HCT116 (cell line): Measurements from ENCODE around the gene WNK4.

Experiments used
- CEBPB ChIP-seq: IDR thresholded peaks from 2 replicates; pipeline ENCODE4 v1.6.1; 2012; ENCODE audit warnings: low read depth
- EGR1 ChIP-seq: IDR thresholded peaks from 2 replicates; pipeline ENCODE4 v1.6.1; 2012; ENCODE audit warnings: low read depth
- EZH2 ChIP-seq: fragments of 200-600 bp; sonication (generic); IDR thresholded peaks from 2 replicates; pipeline ENCODE4 v1.6.1; 2017; ENCODE audit warnings: antibody characterized with exemption, mixed run types
- FOSL1 ChIP-seq: IDR thresholded peaks from 2 replicates; pipeline ENCODE4 v1.6.1; 2012; ENCODE audit warnings: low read depth
- POLR2A ChIP-seq: IDR thresholded peaks from 2 replicates; pipeline ENCODE4 v1.7.0; 2011; ENCODE audit warnings: borderline replicate concordance; ENCODE audit not compliant: insufficient read depth, insufficient read length; ENCODE audit errors: extremely low read depth
- POLR2AphosphoS5 ChIP-seq: IDR thresholded peaks from 2 replicates; pipeline ENCODE4 v1.6.1; 2011; ENCODE audit warnings: mild to moderate bottlenecking, low read depth, low read length, moderate library complexity
- SIN3A ChIP-seq: IDR thresholded peaks from 2 replicates; pipeline ENCODE4 v1.6.1; 2012; ENCODE audit warnings: low read depth
- SP1 ChIP-seq: IDR thresholded peaks from 2 replicates; pipeline ENCODE4 v1.6.1; 2012; ENCODE audit warnings: low read depth
- TCF7L2 ChIP-seq: IDR thresholded peaks from 2 replicates; pipeline ENCODE4 v1.7.0; 2011; ENCODE audit warnings: borderline replicate concordance, inconsistent platforms; ENCODE audit not compliant: insufficient read depth, insufficient read length; ENCODE audit errors: extremely low read depth
- YY1 ChIP-seq: IDR thresholded peaks from 2 replicates; pipeline ENCODE4 v1.6.1; 2011; ENCODE audit warnings: low read length, low read depth, moderate library complexity, mild to moderate bottlenecking; ENCODE audit not compliant: insufficient replicate concordance; ENCODE audit errors: extremely low read depth
- TF ChIP-seq, protein P1 (sequence below), 3 experiments: fragments of 200-600 bp in 1 of 3; sonication (generic) in 1 of 3; IDR thresholded peaks in 2 of 3; conservative IDR thresholded peaks in 1 of 3; 2 replicates each; pipeline ENCODE4 v1.5.1; 2012 to 2017; ENCODE audit warnings: low read depth in 2 of 3, low read length in 2 of 3, antibody characterized with exemption in 1 of 3, borderline replicate concordance in 1 of 3, control low read depth in 1 of 3, mild to moderate bottlenecking in 1 of 3, mixed read lengths in 1 of 3, mixed run types in 1 of 3, moderate library complexity in 1 of 3; ENCODE audit not compliant: insufficient read depth in 1 of 3
- TF ChIP-seq, protein P2 (sequence below): IDR thresholded peaks from 2 replicates; pipeline ENCODE4 v1.6.1; 2012
- TF ChIP-seq, protein P3 (sequence below): IDR thresholded peaks from 2 replicates; pipeline ENCODE4 v1.6.1; 2012; ENCODE audit warnings: low read depth

DNA sequence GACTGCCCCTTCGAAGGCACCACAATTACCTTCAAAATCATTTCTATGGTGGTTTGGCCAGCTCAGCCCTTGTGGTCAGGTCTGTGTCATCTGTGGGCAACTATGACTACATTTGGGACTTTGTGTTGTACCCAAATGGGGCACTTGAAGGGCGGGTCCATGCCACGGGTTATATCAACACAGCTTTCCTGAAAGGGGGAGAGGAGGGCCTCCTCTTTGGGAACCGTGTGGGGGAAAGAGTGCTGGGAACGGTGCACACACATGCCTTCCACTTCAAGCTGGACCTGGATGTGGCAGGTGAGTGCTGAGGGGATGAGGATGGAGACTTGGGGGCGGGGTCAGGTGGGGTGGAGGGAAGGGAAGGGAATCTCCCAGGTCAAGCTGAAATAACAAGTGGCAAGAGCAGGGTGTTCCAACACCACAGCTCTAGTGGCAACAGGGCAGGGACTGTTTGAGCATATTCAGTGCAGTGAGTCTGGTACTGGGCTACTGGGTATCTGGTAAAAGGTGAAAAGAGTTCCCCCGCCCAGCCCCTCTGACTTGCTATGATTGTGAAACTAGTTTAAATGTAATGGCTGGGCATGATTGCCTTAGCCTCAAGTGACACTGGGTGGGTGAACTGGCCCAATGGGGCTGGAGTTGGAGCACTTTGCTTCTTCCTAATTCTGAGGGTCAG, 65.6 kb downstream of the WNK4 start:
- TF ChIP-seq EZH2 (no peak), CEBPB (no peak), POLR2A (no peak), EGR1 (no peak), POLR2AphosphoS5 (no peak), FOSL1 (no peak), SIN3A (no peak), TCF7L2 (no peak), YY1 (no peak), SP1 (no peak)
- TF ChIP-seq, protein P1, sequence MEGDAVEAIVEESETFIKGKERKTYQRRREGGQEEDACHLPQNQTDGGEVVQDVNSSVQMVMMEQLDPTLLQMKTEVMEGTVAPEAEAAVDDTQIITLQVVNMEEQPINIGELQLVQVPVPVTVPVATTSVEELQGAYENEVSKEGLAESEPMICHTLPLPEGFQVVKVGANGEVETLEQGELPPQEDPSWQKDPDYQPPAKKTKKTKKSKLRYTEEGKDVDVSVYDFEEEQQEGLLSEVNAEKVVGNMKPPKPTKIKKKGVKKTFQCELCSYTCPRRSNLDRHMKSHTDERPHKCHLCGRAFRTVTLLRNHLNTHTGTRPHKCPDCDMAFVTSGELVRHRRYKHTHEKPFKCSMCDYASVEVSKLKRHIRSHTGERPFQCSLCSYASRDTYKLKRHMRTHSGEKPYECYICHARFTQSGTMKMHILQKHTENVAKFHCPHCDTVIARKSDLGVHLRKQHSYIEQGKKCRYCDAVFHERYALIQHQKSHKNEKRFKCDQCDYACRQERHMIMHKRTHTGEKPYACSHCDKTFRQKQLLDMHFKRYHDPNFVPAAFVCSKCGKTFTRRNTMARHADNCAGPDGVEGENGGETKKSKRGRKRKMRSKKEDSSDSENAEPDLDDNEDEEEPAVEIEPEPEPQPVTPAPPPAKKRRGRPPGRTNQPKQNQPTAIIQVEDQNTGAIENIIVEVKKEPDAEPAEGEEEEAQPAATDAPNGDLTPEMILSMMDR (IDR thresholded peaks at IDR 0.05 in 2 of 3, conservative IDR thresholded peaks at IDR 0.05 in 1 of 3; ENCODE audit: borderline replicate concordance in 1 of 3, insufficient read depth in 1 of 3, low read depth in 2 of 3, low read length in 2 of 3) = no peak
- TF ChIP-seq, protein P2, sequence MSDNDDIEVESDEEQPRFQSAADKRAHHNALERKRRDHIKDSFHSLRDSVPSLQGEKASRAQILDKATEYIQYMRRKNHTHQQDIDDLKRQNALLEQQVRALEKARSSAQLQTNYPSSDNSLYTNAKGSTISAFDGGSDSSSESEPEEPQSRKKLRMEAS = no peak
- TF ChIP-seq, protein P3, sequence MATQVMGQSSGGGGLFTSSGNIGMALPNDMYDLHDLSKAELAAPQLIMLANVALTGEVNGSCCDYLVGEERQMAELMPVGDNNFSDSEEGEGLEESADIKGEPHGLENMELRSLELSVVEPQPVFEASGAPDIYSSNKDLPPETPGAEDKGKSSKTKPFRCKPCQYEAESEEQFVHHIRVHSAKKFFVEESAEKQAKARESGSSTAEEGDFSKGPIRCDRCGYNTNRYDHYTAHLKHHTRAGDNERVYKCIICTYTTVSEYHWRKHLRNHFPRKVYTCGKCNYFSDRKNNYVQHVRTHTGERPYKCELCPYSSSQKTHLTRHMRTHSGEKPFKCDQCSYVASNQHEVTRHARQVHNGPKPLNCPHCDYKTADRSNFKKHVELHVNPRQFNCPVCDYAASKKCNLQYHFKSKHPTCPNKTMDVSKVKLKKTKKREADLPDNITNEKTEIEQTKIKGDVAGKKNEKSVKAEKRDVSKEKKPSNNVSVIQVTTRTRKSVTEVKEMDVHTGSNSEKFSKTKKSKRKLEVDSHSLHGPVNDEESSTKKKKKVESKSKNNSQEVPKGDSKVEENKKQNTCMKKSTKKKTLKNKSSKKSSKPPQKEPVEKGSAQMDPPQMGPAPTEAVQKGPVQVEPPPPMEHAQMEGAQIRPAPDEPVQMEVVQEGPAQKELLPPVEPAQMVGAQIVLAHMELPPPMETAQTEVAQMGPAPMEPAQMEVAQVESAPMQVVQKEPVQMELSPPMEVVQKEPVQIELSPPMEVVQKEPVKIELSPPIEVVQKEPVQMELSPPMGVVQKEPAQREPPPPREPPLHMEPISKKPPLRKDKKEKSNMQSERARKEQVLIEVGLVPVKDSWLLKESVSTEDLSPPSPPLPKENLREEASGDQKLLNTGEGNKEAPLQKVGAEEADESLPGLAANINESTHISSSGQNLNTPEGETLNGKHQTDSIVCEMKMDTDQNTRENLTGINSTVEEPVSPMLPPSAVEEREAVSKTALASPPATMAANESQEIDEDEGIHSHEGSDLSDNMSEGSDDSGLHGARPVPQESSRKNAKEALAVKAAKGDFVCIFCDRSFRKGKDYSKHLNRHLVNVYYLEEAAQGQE = no peak
